Medulla oblongata (tissue), 1 donor: ENCODE measurements around the gene RFFL.
"Not testable (repeated sequence)": the region's sequence is repeated elsewhere in the genome, so short reads cannot be mapped to it uniquely, and the experiment has no call there.

Experiments used
- DNase-seq: peaks from one replicate; pipeline ENCODE4 v3.0.0-alpha.2; 2015; ENCODE audit errors: extremely low spot score

The RFFL gene

GRCh38 chr17:35006345-35006744, 57.2 kb downstream of the RFFL start:
- no peak for DNase-seq

GRCh38 chr17:35003778-35004177, 59.7 kb downstream of the RFFL start:
- no peak for DNase-seq

- no peak for DNase-seq
Measured at GRCh38 chr17:35002876-35003551, 60.5 kb downstream of the RFFL start.

DNA sequence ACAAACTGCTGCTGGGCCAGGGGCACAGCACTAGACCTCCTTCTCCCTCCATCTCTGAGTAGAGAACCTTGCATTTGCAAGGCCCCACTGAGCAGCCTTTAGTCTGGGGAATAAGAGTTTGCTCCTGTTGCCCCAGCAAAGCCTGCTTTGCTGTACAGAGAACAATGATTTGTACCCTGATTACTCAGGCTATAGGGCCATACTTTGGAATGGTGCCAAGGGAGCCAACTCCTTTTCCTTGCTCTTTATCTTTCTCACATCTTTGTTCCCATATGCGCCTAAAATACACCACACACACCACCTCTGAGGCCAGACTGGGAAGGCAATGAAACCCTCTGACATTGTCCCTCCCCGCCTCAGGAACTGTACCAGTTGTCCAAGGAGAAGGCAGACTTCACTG, 62.0 kb downstream of the RFFL start:
- no peak for DNase-seq

- not testable (repeated sequence) for DNase-seq
Measured at GRCh38 chr17:35000965-35001364, 62.5 kb downstream of the RFFL start.

- no peak for DNase-seq
Measured at GRCh38 chr17:34999456-34999855, 64.1 kb downstream of the RFFL start.

DNA sequence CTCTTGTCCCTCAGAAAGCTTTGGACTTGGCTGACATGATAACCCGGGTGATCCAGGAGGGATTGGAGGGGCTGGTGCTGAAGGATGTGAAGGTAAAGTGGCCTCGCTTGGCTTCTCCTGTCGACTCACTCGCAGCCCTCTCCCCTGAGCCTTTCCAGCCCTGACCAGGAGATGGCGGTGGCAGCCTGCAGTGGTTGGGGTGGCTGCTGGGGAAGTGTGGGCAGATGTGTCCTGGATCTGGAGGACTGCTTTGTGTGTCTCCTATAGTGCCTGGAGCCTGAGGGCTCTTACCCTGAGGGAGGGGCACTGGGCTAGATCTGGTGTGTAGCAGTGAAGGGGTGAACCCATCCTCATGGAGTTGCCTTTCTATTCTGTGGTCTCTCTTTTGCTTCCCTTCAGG, 65.3 kb downstream of the RFFL start:
- peak; percentile 91 for DNase-seq

GRCh38 chr17:34997355-34997862, 66.1 kb downstream of the RFFL start:
- no peak for DNase-seq

- DNase-seq: no peak
Measured at GRCh38 chr17:34996422-34997285, 66.9 kb downstream of the RFFL start.

DNA sequence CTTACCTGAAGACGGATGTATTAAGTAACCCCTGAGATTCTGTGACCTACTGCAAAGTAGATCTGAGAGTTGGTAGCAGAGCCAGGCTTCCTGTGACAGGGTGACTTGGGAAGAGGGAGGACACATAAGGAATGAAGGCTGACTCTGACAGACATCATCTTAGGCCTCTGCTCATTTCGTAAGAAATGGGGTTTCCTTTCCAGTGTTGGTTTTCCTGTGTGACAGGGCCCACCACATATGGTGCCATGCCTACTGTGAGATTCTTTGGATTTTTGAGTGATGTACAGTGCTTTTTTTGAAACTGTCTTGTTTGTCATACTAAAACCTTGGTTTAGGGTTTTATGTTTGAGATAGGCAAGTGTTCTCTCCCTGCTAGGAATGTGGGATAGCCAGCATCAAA, 70.5 kb downstream of the RFFL start:
- DNase-seq: no peak

- DNase-seq: no peak
Measured at GRCh38 chr17:34991606-34992005, 71.9 kb downstream of the RFFL start.

GRCh38 chr17:34990921-34991365, 72.6 kb downstream of the RFFL start:
- no peak for DNase-seq

- DNase-seq: no peak
Measured at GRCh38 chr17:34989473-34989872, 74.0 kb downstream of the RFFL start.

DNA sequence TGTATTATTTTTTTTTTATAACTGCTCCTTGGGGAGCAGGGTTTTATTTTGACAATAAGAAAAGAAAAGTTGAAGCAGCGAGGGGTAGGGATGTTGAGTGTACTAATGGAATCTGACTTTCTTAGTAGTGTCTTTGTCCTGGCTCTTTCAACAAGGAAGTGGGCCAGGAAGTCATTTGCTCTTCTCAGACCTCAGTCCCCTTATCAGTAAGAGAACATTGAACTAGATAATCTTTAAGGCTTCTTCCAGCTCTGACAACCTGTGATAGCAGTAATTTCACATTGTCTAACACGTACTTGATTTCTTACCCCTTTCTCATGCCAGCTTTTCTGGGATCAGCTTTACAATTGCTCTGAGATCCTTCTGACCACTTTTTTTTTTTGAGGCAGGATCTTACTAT, 74.9 kb downstream of the RFFL start:
- DNase-seq: no peak

- no peak for DNase-seq
Measured at GRCh38 chr17:34987232-34987631, 76.3 kb downstream of the RFFL start.

GRCh38 chr17:34981538-34982241, 81.8 kb downstream of the RFFL start:
- no peak for DNase-seq

DNA sequence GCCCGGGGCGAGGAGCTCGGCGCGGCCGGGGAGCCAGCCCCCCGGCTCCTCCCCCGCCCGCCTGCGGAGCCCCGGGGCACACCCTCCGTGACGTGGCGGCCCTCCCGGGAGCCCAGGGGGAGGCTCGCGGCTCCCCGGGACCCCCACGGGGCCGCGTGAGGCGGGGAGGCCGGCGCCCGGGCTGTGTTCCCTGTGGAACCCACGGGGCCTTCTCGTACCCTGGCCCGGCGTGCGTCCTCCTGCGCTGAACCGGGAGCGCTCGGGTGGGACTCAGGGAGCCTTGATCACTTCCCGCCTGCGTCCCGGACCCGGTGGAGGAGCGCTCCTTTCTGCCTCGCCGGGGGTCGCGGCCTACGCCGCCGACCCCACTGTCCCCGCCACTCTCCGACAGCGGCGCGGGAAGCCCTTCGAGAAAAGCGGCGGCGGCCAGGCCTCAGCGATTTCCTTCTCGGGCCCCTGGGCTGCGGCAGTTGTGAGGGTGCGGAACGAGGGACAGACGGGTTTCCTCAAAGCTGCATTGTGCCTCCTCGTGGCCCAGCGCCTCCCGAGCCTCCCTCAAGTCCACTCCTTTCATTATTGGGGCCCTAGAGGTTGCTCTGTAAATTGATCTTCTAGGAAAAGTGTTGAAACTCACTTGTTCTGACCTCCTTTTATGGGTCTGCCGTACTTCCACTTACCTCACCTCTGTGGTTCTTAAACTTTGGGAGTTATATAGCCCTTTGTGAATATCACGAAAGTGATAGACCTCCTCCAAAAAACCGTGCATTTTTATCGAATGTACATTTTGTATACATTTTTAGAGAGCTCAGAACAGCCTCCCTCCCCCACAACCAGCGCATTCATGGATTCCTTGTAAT, 82.6 kb downstream of the RFFL start:
- peak; percentile 84 for DNase-seq

DNA sequence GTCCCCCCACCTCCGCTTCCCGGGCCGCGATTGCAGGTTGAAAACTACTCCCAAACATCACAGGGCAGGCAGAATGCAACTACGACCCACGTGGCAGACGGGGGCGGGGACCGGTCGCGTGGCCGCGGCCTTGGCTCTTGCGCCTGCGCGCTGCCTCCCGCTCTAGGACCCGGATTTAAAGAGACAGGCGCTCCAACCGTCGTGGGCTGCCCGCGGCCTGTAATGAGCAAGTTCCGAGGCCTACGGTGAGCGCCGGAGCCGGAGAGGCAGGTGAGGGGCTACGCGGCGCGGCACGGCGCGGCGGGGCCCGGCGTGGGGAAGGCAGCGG, 83.2 kb downstream of the RFFL start, which contains the start of gene LIG3:
TSS of gene LIG3 (plus strand) at position 160 of the 328 bp plus-strand sequence. CDS start 2,494 bp downstream, outside the sequence.
- DNase-seq: peak; percentile 95

- DNase-seq: no peak
Measured at GRCh38 chr17:34979650-34980352, 83.7 kb downstream of the RFFL start.

- DNase-seq: no peak
Measured at GRCh38 chr17:34979153-34979552, 84.4 kb downstream of the RFFL start.
